ENCODE measurements around the gene SLC17A1. TPM values are rescaled to one million over a fixed set of nuclear protein-coding genes. Genes with fewer than 3 reads are reported as not detected.
A peak's percentile ranks its signal among the peaks of the same experiment; 100 is the strongest.

The SLC17A1 gene
- total and polyA plus RNA-seq, 2 of the 13 experiments (the other 11 are each of a cell fraction or from before 2014, with no cell fraction given) = 0.09 to 2.1 TPM

DNA sequence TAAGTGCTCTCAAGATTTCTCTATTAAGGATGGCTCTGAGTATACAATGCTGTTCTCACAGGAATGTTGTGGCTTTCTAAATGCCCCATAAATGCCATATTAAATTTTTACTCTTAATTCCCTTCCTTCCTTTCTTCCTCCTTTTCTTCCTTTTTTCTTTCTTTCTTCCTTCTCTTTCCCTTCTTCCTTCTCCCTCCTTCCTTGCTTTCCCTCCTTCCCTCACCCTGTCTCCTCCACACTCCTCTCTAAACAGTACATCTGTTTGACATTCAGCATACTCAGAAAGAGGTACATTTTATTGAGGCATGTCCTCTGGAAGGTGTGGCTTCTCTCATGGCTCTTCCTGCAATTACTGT, 433 bp upstream of the SLC17A1 start:
- H4K20me1 ChIP-seq (ENCODE audit: insufficient read depth, low read length) = no peaks in the 10 kb centered on the region
- no TSS peak for BruUV-seq (replicated peaks)
- peak; percentile 13 for ATAC-seq

More for the DNA sequence above, 433 bp upstream of the SLC17A1 start:
- H2AFZ ChIP-seq (ENCODE audit: low read length) = no peak overlapping the region
- H3K79me2 ChIP-seq (ENCODE audit: insufficient read depth, low read length) = peaks cover 11% of the 10 kb centered on the region
- peak overlapping the region; percentile 89 for H3K4me2 ChIP-seq (ENCODE audit: low read depth, low read length)
- peaks cover 79% of the 10 kb centered on the region for H3K4me1 ChIP-seq (ENCODE audit: insufficient read depth, low read length)
- H3K36me3 ChIP-seq (replicated peaks in 1 of 2; ENCODE audit: control insufficient read depth in 1 of 2, insufficient read depth in 2 of 2, low read length in 2 of 2) = no peaks in the 10 kb centered on the region
- H3K9me3 ChIP-seq (ENCODE audit: low read length) = no peaks in the 10 kb centered on the region
- peak overlapping the region; percentile 29 for H3K27ac ChIP-seq (ENCODE audit: extremely low read length, insufficient read depth, low read length)
- in situ Hi-C loops (cut with HindIII; ENCODE audit: extremely low pct_ligation_motif_present, low pct_unique_long_range_greater_than_20kb) = no loop called here
- H3K4me3 ChIP-seq (replicated peaks in 1 of 3; ENCODE audit: insufficient read depth in 1 of 3, low read depth in 2 of 3, low read length in 3 of 3) = peak overlapping the region in 1 of 3 experiments; percentile 47; a peak in 2 of 6 replicates
- POLR2A ChIA-PET = no interaction called here
- DNase-seq (ENCODE audit: low spot score) (no peak), FAIRE-seq (no peak)
- no peaks in the 10 kb centered on the region; a peak in 1 of 5 replicates for H3K27me3 ChIP-seq (ENCODE audit: control insufficient read depth in 1 of 2, insufficient read depth in 2 of 2, low read length in 2 of 2)
- peak overlapping the region; percentile 48; the same call in 1 of the 2 replicates for H3K9ac ChIP-seq (ENCODE audit: insufficient read depth, low read depth, low read length)
- CTCF ChIA-PET (ENCODE audit: low intra/inter-chr PET ratio, low total read pairs) = no interaction called here
- intact Hi-C loops (cut with micrococcal nuclease; ENCODE audit: unreplicated experiment) = loop anchor here (5.0 kb wide), 1 partner anchor 110 kb away; no protein-coding TSS in a partner anchor
- TF ChIP-seq, protein P1, sequence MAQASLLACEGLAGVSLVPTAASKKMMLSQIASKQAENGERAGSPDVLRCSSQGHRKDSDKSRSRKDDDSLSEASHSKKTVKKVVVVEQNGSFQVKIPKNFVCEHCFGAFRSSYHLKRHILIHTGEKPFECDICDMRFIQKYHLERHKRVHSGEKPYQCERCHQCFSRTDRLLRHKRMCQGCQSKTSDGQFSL (CRISPR knock-in tag; IDR thresholded peaks at IDR 0.05) = no peak
- TF ChIP-seq HOXA9 (CRISPR knock-in tag; IDR thresholded peaks at IDR 0.05; ENCODE audit: borderline replicate concordance) (no peak), POGZ (CRISPR knock-in tag; IDR thresholded peaks at IDR 0.05) (no peak), TMF1 (CRISPR knock-in tag; IDR thresholded peaks at IDR 0.05; ENCODE audit: low read depth) (no peak), MAF1 (CRISPR knock-in tag; IDR thresholded peaks at IDR 0.05; ENCODE audit: borderline replicate concordance) (no peak), ZNF660 (CRISPR knock-in tag; IDR thresholded peaks at IDR 0.05; ENCODE audit: borderline replicate concordance, low read depth) (no peak)
- TF ChIP-seq, protein P2, sequence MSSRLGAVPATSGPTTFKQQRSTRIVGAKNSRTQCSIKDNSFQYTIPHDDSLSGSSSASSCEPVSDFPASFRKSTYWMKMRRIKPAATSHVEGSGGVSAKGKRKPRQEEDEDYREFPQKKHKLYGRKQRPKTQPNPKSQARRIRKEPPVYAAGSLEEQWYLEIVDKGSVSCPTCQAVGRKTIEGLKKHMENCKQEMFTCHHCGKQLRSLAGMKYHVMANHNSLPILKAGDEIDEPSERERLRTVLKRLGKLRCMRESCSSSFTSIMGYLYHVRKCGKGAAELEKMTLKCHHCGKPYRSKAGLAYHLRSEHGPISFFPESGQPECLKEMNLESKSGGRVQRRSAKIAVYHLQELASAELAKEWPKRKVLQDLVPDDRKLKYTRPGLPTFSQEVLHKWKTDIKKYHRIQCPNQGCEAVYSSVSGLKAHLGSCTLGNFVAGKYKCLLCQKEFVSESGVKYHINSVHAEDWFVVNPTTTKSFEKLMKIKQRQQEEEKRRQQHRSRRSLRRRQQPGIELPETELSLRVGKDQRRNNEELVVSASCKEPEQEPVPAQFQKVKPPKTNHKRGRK (CRISPR knock-in tag; IDR thresholded peaks at IDR 0.05) = peak; percentile 99
- TF ChIP-seq, protein P3, sequence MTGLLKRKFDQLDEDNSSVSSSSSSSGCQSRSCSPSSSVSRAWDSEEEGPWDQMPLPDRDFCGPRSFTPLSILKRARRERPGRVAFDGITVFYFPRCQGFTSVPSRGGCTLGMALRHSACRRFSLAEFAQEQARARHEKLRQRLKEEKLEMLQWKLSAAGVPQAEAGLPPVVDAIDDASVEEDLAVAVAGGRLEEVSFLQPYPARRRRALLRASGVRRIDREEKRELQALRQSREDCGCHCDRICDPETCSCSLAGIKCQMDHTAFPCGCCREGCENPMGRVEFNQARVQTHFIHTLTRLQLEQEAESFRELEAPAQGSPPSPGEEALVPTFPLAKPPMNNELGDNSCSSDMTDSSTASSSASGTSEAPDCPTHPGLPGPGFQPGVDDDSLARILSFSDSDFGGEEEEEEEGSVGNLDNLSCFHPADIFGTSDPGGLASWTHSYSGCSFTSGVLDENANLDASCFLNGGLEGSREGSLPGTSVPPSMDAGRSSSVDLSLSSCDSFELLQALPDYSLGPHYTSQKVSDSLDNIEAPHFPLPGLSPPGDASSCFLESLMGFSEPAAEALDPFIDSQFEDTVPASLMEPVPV (CRISPR knock-in tag; IDR thresholded peaks at IDR 0.05) = no peak

Data from HepG2 (cell line).